ENCODE measurements around the gene RNF121. TPM values are rescaled to one million over a fixed set of nuclear protein-coding genes. Genes with fewer than 3 reads are reported as not detected.
"Not testable (repeated sequence)": the region's sequence is repeated elsewhere in the genome, so short reads cannot be mapped to it uniquely, and the experiment has no call there.

RNF121 gene
- total RNA-seq, 1 donor from 2014 or later: 25.6 TPM

- H3K9ac ChIP-seq (ENCODE audit: low read depth in 1 of 3, low read length in 3 of 3); H3K4me3 ChIP-seq (ENCODE audit: low read length in 3 of 3); H3K9me3 ChIP-seq (ENCODE audit: control insufficient read depth in 3 of 3, low read length in 3 of 3); H3K27me3 ChIP-seq (ENCODE audit: control insufficient read depth in 3 of 3, insufficient read depth in 3 of 3, low read length in 3 of 3); H3K27ac ChIP-seq (ENCODE audit: low read depth, low read length); H3K4me1 ChIP-seq (ENCODE audit: control insufficient read depth in 3 of 3, insufficient read depth in 3 of 3, low read length in 3 of 3): not testable (repeated sequence)
- H3K36me3 ChIP-seq (ENCODE audit: control insufficient read depth in 3 of 3, insufficient read depth in 3 of 3, low read length in 3 of 3): peaks cover 14 to 31% (median 22%) of the 10 kb centered on the region in 3 donors
These were observed 16.9 kb upstream of the RNF121 start for GRCh38 chr11:71911986-71912340.

- Histone ChIP-seq H3K4me1 (ENCODE audit: control insufficient read depth in 3 of 3, insufficient read depth in 3 of 3, low read length in 3 of 3) (no peaks in the 10 kb centered on the region), H3K36me3 (ENCODE audit: control insufficient read depth in 3 of 3, insufficient read depth in 3 of 3, low read length in 3 of 3) (peaks cover 16 to 43% (median 32%) of the 10 kb centered on the region in 3 donors), H3K27ac (ENCODE audit: low read depth, low read length) (no peak overlapping the region), H3K9ac (ENCODE audit: low read depth in 1 of 3, low read length in 3 of 3) (no peak overlapping the region), H3K4me3 (ENCODE audit: low read length in 3 of 3) (no peak overlapping the region), H3K9me3 (ENCODE audit: control insufficient read depth in 3 of 3, low read length in 3 of 3) (no peaks in the 10 kb centered on the region), H3K27me3 (ENCODE audit: control insufficient read depth in 3 of 3, insufficient read depth in 3 of 3, low read length in 3 of 3) (no peaks in the 10 kb centered on the region)
These were observed 14.9 kb upstream of the RNF121 start for GRCh38 chr11:71913756-71914526.

GRCh38 chr11:71914617-71915189 is 14.1 kb upstream of the RNF121 start:
- Histone ChIP-seq H3K36me3 (ENCODE audit: control insufficient read depth in 3 of 3, insufficient read depth in 3 of 3, low read length in 3 of 3) (peaks cover 16 to 43% (median 32%) of the 10 kb centered on the region in 3 donors), H3K9me3 (ENCODE audit: control insufficient read depth in 3 of 3, low read length in 3 of 3) (no peaks in the 10 kb centered on the region), H3K4me1 (ENCODE audit: control insufficient read depth in 3 of 3, insufficient read depth in 3 of 3, low read length in 3 of 3) (no peaks in the 10 kb centered on the region), H3K27ac (ENCODE audit: low read depth, low read length) (no peak overlapping the region), H3K9ac (ENCODE audit: low read depth in 1 of 3, low read length in 3 of 3) (no peak overlapping the region), H3K4me3 (ENCODE audit: low read length in 3 of 3) (no peak overlapping the region), H3K27me3 (ENCODE audit: control insufficient read depth in 3 of 3, insufficient read depth in 3 of 3, low read length in 3 of 3) (no peaks in the 10 kb centered on the region)

GRCh38 chr11:71917646-71918140 is 11.2 kb upstream of the RNF121 start:
- Histone ChIP-seq H3K9me3 (ENCODE audit: control insufficient read depth in 3 of 3, low read length in 3 of 3) (no peaks in the 10 kb centered on the region), H3K36me3 (ENCODE audit: control insufficient read depth in 3 of 3, insufficient read depth in 3 of 3, low read length in 3 of 3) (peaks cover 16 to 44% (median 37%) of the 10 kb centered on the region in 3 donors), H3K4me3 (ENCODE audit: low read length in 3 of 3) (no peak overlapping the region), H3K9ac (ENCODE audit: low read depth in 1 of 3, low read length in 3 of 3) (no peak overlapping the region), H3K4me1 (ENCODE audit: control insufficient read depth in 3 of 3, insufficient read depth in 3 of 3, low read length in 3 of 3) (no peaks in the 10 kb centered on the region), H3K27ac (ENCODE audit: low read depth, low read length) (no peak overlapping the region), H3K27me3 (ENCODE audit: control insufficient read depth in 3 of 3, insufficient read depth in 3 of 3, low read length in 3 of 3) (no peaks in the 10 kb centered on the region)

- peak within 1 kb of the TSS; percentile 97 to 100 (median 99) for H3K4me3 ChIP-seq (ENCODE audit: low read length in 3 of 3)
- peak within 1 kb of the TSS; percentile 85 to 99 (median 93) for H3K9ac ChIP-seq (ENCODE audit: low read depth in 1 of 3, low read length in 3 of 3)
- H3K4me1 ChIP-seq (ENCODE audit: control insufficient read depth in 3 of 3, insufficient read depth in 3 of 3, low read length in 3 of 3): peaks cover 24 to 40% (median 39%) of the 10 kb centered on the region in 3 donors
- no peaks in the 10 kb centered on the region for H3K27me3 ChIP-seq (ENCODE audit: control insufficient read depth in 3 of 3, insufficient read depth in 3 of 3, low read length in 3 of 3)
- H3K36me3 ChIP-seq (ENCODE audit: control insufficient read depth in 3 of 3, insufficient read depth in 3 of 3, low read length in 3 of 3): peaks cover 0 to 4% (median 0%) of the 10 kb centered on the region in 3 donors
- H3K27ac ChIP-seq (ENCODE audit: low read depth, low read length): peak within 1 kb of the TSS; percentile 91
- H3K9me3 ChIP-seq (ENCODE audit: control insufficient read depth in 3 of 3, low read length in 3 of 3): no peaks in the 10 kb centered on the region
These were observed 768 bp upstream of the RNF121 start, which contains the start of gene XNDC1N for GRCh38 chr11:71927820-71928736. Gene XNDC1N (minus strand): TSS chr11:71928594. CDS start chr11:71923353, 5,241 bp downstream.

- Histone ChIP-seq H3K9ac (ENCODE audit: low read depth in 1 of 3, low read length in 3 of 3) (peak overlapping the region; percentile 85 to 97 (median 93)), H3K4me3 (ENCODE audit: low read length in 3 of 3) (peak overlapping the region; percentile 97 to 100 (median 99)), H3K27me3 (ENCODE audit: control insufficient read depth in 3 of 3, insufficient read depth in 3 of 3, low read length in 3 of 3) (no peaks in the 10 kb centered on the region), H3K27ac (ENCODE audit: low read depth, low read length) (peak overlapping the region; percentile 91), H3K36me3 (ENCODE audit: control insufficient read depth in 3 of 3, insufficient read depth in 3 of 3, low read length in 3 of 3) (peaks cover 0 to 2% (median 0%) of the 10 kb centered on the region in 3 donors), H3K4me1 (ENCODE audit: control insufficient read depth in 3 of 3, insufficient read depth in 3 of 3, low read length in 3 of 3) (peaks cover 26 to 50% (median 46%) of the 10 kb centered on the region in 3 donors), H3K9me3 (ENCODE audit: control insufficient read depth in 3 of 3, low read length in 3 of 3) (no peaks in the 10 kb centered on the region)
These were observed 645 bp downstream of the RNF121 start for GRCh38 chr11:71929491-71929890.

GRCh38 chr11:71930556-71931244 is 1.9 kb downstream of the RNF121 start:
- no peaks in the 10 kb centered on the region for H3K27me3 ChIP-seq (ENCODE audit: control insufficient read depth in 3 of 3, insufficient read depth in 3 of 3, low read length in 3 of 3)
- peak overlapping the region in 1 of 3 donors; percentile 1 for H3K9ac ChIP-seq (ENCODE audit: low read depth in 1 of 3, low read length in 3 of 3)
- H3K9me3 ChIP-seq (ENCODE audit: control insufficient read depth in 3 of 3, low read length in 3 of 3): no peaks in the 10 kb centered on the region
- peaks cover 0 to 2% (median 0%) of the 10 kb centered on the region in 3 donors for H3K36me3 ChIP-seq (ENCODE audit: control insufficient read depth in 3 of 3, insufficient read depth in 3 of 3, low read length in 3 of 3)
- peaks cover 26 to 52% (median 46%) of the 10 kb centered on the region in 3 donors for H3K4me1 ChIP-seq (ENCODE audit: control insufficient read depth in 3 of 3, insufficient read depth in 3 of 3, low read length in 3 of 3)
- H3K27ac ChIP-seq (ENCODE audit: low read depth, low read length): no peak overlapping the region
- peak overlapping the region in 2 of 3 donors; percentile 99 to 100 for H3K4me3 ChIP-seq (ENCODE audit: low read length in 3 of 3)

- Histone ChIP-seq H3K36me3 (ENCODE audit: control insufficient read depth in 3 of 3, insufficient read depth in 3 of 3, low read length in 3 of 3) (peaks cover 0 to 2% (median 0%) of the 10 kb centered on the region in 3 donors), H3K4me1 (ENCODE audit: control insufficient read depth in 3 of 3, insufficient read depth in 3 of 3, low read length in 3 of 3) (peaks cover 26 to 52% (median 46%) of the 10 kb centered on the region in 3 donors)
These were observed 2.4 kb downstream of the RNF121 start for GRCh38 chr11:71931245-71931602.

More at GRCh38 chr11:71931245-71931602, 2.4 kb downstream of the RNF121 start:
- no peaks in the 10 kb centered on the region for H3K27me3 ChIP-seq (ENCODE audit: control insufficient read depth in 3 of 3, insufficient read depth in 3 of 3, low read length in 3 of 3)
- no peaks in the 10 kb centered on the region for H3K9me3 ChIP-seq (ENCODE audit: control insufficient read depth in 3 of 3, low read length in 3 of 3)
- peak overlapping the region in 1 of 3 donors; percentile 25 for H3K4me3 ChIP-seq (ENCODE audit: low read length in 3 of 3)
- peak overlapping the region in 2 of 3 donors; percentile 1 to 30 for H3K9ac ChIP-seq (ENCODE audit: low read depth in 1 of 3, low read length in 3 of 3)
- H3K27ac ChIP-seq (ENCODE audit: low read depth, low read length): no peak overlapping the region
